ENCODE results near the gene PDGFC.

DNA sequence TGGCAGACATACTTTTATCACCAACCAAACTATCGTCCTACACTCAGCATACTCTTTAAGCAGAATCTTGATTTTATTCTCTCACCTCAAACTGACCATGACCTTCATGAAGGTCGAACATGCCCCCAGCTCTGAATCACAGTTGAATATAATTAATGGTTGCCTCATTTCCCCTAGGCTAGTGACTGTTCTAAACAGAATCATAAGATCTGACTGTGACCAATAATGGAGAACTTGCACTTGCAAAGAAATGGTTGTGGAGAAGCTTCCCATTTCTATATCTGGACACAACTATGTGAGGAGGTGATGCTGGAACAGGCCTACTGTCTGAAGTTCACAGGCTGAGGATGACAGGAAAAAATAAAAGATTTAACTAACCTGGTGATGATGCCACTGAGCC lies 85.1 kb downstream of the PDGFC start:
- TF ChIP-seq, protein P1, sequence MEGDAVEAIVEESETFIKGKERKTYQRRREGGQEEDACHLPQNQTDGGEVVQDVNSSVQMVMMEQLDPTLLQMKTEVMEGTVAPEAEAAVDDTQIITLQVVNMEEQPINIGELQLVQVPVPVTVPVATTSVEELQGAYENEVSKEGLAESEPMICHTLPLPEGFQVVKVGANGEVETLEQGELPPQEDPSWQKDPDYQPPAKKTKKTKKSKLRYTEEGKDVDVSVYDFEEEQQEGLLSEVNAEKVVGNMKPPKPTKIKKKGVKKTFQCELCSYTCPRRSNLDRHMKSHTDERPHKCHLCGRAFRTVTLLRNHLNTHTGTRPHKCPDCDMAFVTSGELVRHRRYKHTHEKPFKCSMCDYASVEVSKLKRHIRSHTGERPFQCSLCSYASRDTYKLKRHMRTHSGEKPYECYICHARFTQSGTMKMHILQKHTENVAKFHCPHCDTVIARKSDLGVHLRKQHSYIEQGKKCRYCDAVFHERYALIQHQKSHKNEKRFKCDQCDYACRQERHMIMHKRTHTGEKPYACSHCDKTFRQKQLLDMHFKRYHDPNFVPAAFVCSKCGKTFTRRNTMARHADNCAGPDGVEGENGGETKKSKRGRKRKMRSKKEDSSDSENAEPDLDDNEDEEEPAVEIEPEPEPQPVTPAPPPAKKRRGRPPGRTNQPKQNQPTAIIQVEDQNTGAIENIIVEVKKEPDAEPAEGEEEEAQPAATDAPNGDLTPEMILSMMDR (IDR thresholded peaks at IDR 0.05; ENCODE audit: poor library complexity): no peak
- no peak for TF ChIP-seq EZH2 (IDR thresholded peaks at IDR 0.05; ENCODE audit: borderline replicate concordance)

Data from hepatocyte (in vitro differentiated cells).